AG10803 (cell line): Measurements from ENCODE around the gene SLC2A2.

Experiments used
- DNase-seq: peaks from one replicate; pipeline ENCODE4 v3.0.0; 2010; ENCODE audit warnings: low read depth
- H3K4me3 ChIP-seq: 2 replicates; pipeline ENCODE4 v1.5.1; 2011; ENCODE audit warnings: mild to moderate bottlenecking, low read length, control low read depth
- TF ChIP-seq, protein P1 (sequence below): conservative IDR thresholded peaks from 2 replicates; pipeline ENCODE4 v1.5.1; 2011; ENCODE audit warnings: mild to moderate bottlenecking, low read length, control low read depth, inconsistent platforms

Gene SLC2A2

DNA sequence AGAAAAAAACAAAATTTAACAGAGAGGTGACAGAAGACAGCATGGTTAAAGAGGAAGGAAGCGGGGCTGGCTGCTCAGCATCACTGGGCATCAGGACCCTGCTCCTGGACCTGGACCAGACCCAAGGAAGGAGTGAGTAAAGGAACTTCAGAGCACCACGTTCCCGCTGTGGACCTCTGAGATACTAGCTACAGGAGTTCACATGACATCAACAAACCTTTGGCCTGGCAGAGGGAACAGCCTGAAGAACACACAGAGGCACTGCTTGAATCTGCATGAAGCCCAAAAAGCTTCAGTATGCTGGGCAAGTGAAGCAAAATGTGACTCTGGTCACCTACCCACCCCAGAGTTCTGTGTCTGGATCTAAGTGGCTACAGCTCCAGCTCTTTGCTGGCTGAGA is 38.1 kb downstream of the SLC2A2 start:
- no peak overlapping the region for H3K4me3 ChIP-seq
- no peak for DNase-seq
- TF ChIP-seq, protein P1, sequence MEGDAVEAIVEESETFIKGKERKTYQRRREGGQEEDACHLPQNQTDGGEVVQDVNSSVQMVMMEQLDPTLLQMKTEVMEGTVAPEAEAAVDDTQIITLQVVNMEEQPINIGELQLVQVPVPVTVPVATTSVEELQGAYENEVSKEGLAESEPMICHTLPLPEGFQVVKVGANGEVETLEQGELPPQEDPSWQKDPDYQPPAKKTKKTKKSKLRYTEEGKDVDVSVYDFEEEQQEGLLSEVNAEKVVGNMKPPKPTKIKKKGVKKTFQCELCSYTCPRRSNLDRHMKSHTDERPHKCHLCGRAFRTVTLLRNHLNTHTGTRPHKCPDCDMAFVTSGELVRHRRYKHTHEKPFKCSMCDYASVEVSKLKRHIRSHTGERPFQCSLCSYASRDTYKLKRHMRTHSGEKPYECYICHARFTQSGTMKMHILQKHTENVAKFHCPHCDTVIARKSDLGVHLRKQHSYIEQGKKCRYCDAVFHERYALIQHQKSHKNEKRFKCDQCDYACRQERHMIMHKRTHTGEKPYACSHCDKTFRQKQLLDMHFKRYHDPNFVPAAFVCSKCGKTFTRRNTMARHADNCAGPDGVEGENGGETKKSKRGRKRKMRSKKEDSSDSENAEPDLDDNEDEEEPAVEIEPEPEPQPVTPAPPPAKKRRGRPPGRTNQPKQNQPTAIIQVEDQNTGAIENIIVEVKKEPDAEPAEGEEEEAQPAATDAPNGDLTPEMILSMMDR: no peak

- H3K4me3 ChIP-seq: no peak overlapping the region
- TF ChIP-seq, protein P1: no peak
- DNase-seq: no peak
Measured at GRCh38 chr3:170985304-170985703, 41.2 kb downstream of the SLC2A2 start.

GRCh38 chr3:170982733-170983132 is 43.8 kb downstream of the SLC2A2 start:
- TF ChIP-seq, protein P1: no peak
- DNase-seq: no peak
- H3K4me3 ChIP-seq: no peak overlapping the region

GRCh38 chr3:170980399-170980798 is 46.1 kb downstream of the SLC2A2 start:
- TF ChIP-seq, protein P1: no peak
- no peak overlapping the region for H3K4me3 ChIP-seq
- no peak for DNase-seq

GRCh38 chr3:170977949-170978745 is 48.4 kb downstream of the SLC2A2 start:
- TF ChIP-seq, protein P1: no peak
- peak; percentile 48 for DNase-seq
- no peak overlapping the region for H3K4me3 ChIP-seq

GRCh38 chr3:170976190-170976519 is 50.4 kb downstream of the SLC2A2 start:
- H3K4me3 ChIP-seq: no peak overlapping the region
- TF ChIP-seq, protein P1: no peak
- DNase-seq: no peak
